Skeletal muscle satellite cell (primary cell): ENCODE measurements around the gene POPDC2.

ENCODE experiments used
- H3K27me3 ChIP-seq: 2 replicates; pipeline ENCODE4 v1.7.0; 2013; ENCODE audit warnings: low read length; ENCODE audit not compliant: control insufficient read depth, insufficient read depth
- H3K36me3 ChIP-seq: 2 replicates; pipeline ENCODE4 v1.7.0; 2013; ENCODE audit warnings: mild to moderate bottlenecking, control low read depth, low read length; ENCODE audit not compliant: insufficient read depth
- H3K4me1 ChIP-seq: 2 replicates; pipeline ENCODE4 v1.7.0; 2013; ENCODE audit warnings: low read length; ENCODE audit not compliant: control insufficient read depth, insufficient read depth
- H3K4me2 ChIP-seq: 2 replicates; pipeline ENCODE4 v1.7.0; 2013; ENCODE audit warnings: mild to moderate bottlenecking, low read length
- H3K4me3 ChIP-seq: 2 replicates; pipeline ENCODE4 v1.7.0; 2013; ENCODE audit warnings: low read length
- H3K9ac ChIP-seq: 2 replicates; pipeline ENCODE4 v1.7.0; 2013; ENCODE audit warnings: mild to moderate bottlenecking, low read depth, low read length, moderate library complexity
- H3K9me3 ChIP-seq: replicated peaks from 2 replicates; pipeline ENCODE4 v1.7.0; 2013; ENCODE audit warnings: mild to moderate bottlenecking, control low read depth, low read length

Gene POPDC2

GRCh38 chr3:119636249-119636648, 24.1 kb downstream of the POPDC2 start:
- no peaks in the 10 kb centered on the region for H3K36me3 ChIP-seq
- peaks cover 31% of the 10 kb centered on the region for H3K4me1 ChIP-seq
- H3K9me3 ChIP-seq, result no peaks in the 10 kb centered on the region
- H3K27me3 ChIP-seq, result no peaks in the 10 kb centered on the region
- no peak overlapping the region for H3K4me3 ChIP-seq
- H3K9ac ChIP-seq, result no peak overlapping the region
- H3K4me2 ChIP-seq, result peak overlapping the region; percentile 23

GRCh38 chr3:119635719-119636118, 24.7 kb downstream of the POPDC2 start:
- H3K4me3 ChIP-seq, result no peak overlapping the region
- no peaks in the 10 kb centered on the region for H3K36me3 ChIP-seq

GRCh38 chr3:119632829-119633228, 27.6 kb downstream of the POPDC2 start:
- Histone ChIP-seq H3K4me3 (no peak overlapping the region), H3K4me1 (peaks cover 45% of the 10 kb centered on the region), H3K27me3 (no peaks in the 10 kb centered on the region), H3K36me3 (no peaks in the 10 kb centered on the region), H3K9me3 (no peaks in the 10 kb centered on the region), H3K9ac (no peak overlapping the region), H3K4me2 (no peak overlapping the region)

More at GRCh38 chr3:119635719-119636118, 24.7 kb downstream of the POPDC2 start:
- no peak overlapping the region for H3K9ac ChIP-seq
- no peaks in the 10 kb centered on the region for H3K9me3 ChIP-seq
- H3K4me1 ChIP-seq, result peaks cover 33% of the 10 kb centered on the region
- H3K4me2 ChIP-seq, result no peak overlapping the region
- H3K27me3 ChIP-seq, result no peaks in the 10 kb centered on the region

GRCh38 chr3:119632216-119632615, 28.2 kb downstream of the POPDC2 start:
- no peak overlapping the region for H3K9ac ChIP-seq
- H3K4me3 ChIP-seq, result no peak overlapping the region
- H3K4me2 ChIP-seq, result no peak overlapping the region
- H3K9me3 ChIP-seq, result no peaks in the 10 kb centered on the region
- no peaks in the 10 kb centered on the region for H3K36me3 ChIP-seq
- no peaks in the 10 kb centered on the region for H3K27me3 ChIP-seq
- H3K4me1 ChIP-seq, result peaks cover 46% of the 10 kb centered on the region

GRCh38 chr3:119631516-119631915, 28.9 kb downstream of the POPDC2 start:
- no peaks in the 10 kb centered on the region for H3K9me3 ChIP-seq
- no peak overlapping the region for H3K4me3 ChIP-seq
- no peaks in the 10 kb centered on the region for H3K27me3 ChIP-seq
- H3K36me3 ChIP-seq, result no peaks in the 10 kb centered on the region
- peaks cover 43% of the 10 kb centered on the region for H3K4me1 ChIP-seq
- no peak overlapping the region for H3K9ac ChIP-seq
- no peak overlapping the region for H3K4me2 ChIP-seq

- Histone ChIP-seq H3K9me3 (no peaks in the 10 kb centered on the region), H3K4me1 (peaks cover 37% of the 10 kb centered on the region), H3K36me3 (no peaks in the 10 kb centered on the region), H3K27me3 (no peaks in the 10 kb centered on the region), H3K4me3 (no peak overlapping the region), H3K9ac (peak overlapping the region; percentile 26), H3K4me2 (no peak overlapping the region)
These were observed 29.5 kb downstream of the POPDC2 start for GRCh38 chr3:119630880-119631329.

GRCh38 chr3:119630128-119630879, 30.1 kb downstream of the POPDC2 start:
- no peaks in the 10 kb centered on the region for H3K27me3 ChIP-seq
- no peak overlapping the region for H3K4me2 ChIP-seq
- no peak overlapping the region for H3K4me3 ChIP-seq
- peak overlapping the region; percentile 26 for H3K9ac ChIP-seq
- H3K4me1 ChIP-seq, result peaks cover 36% of the 10 kb centered on the region
- no peaks in the 10 kb centered on the region for H3K36me3 ChIP-seq
- no peaks in the 10 kb centered on the region for H3K9me3 ChIP-seq

GRCh38 chr3:119628816-119629445, 31.5 kb downstream of the POPDC2 start:
- H3K4me3 ChIP-seq, result no peak overlapping the region
- H3K4me2 ChIP-seq, result no peak overlapping the region
- H3K27me3 ChIP-seq, result no peaks in the 10 kb centered on the region
- H3K9me3 ChIP-seq, result no peaks in the 10 kb centered on the region
- H3K4me1 ChIP-seq, result peaks cover 36% of the 10 kb centered on the region
- H3K36me3 ChIP-seq, result no peaks in the 10 kb centered on the region
- H3K9ac ChIP-seq, result peak overlapping the region; percentile 46

- no peaks in the 10 kb centered on the region for H3K27me3 ChIP-seq
- no peak overlapping the region for H3K4me3 ChIP-seq
- H3K9ac ChIP-seq, result peak overlapping the region; percentile 23
- H3K4me2 ChIP-seq, result no peak overlapping the region
- H3K36me3 ChIP-seq, result no peaks in the 10 kb centered on the region
- no peaks in the 10 kb centered on the region for H3K9me3 ChIP-seq
- peaks cover 36% of the 10 kb centered on the region for H3K4me1 ChIP-seq
These were observed 32.0 kb downstream of the POPDC2 start for GRCh38 chr3:119628390-119628789.

- Histone ChIP-seq H3K4me1 (peaks cover 36% of the 10 kb centered on the region), H3K9ac (no peak overlapping the region), H3K36me3 (no peaks in the 10 kb centered on the region), H3K27me3 (no peaks in the 10 kb centered on the region), H3K4me3 (no peak overlapping the region), H3K9me3 (no peaks in the 10 kb centered on the region), H3K4me2 (no peak overlapping the region)
These were observed 32.9 kb downstream of the POPDC2 start for GRCh38 chr3:119627461-119627860.

GRCh38 chr3:119626196-119626595, 34.2 kb downstream of the POPDC2 start:
- no peak overlapping the region for H3K4me2 ChIP-seq
- H3K27me3 ChIP-seq, result no peaks in the 10 kb centered on the region
- H3K4me1 ChIP-seq, result peaks cover 37% of the 10 kb centered on the region
- H3K9ac ChIP-seq, result no peak overlapping the region
- H3K9me3 ChIP-seq, result no peaks in the 10 kb centered on the region
- H3K36me3 ChIP-seq, result no peaks in the 10 kb centered on the region
- H3K4me3 ChIP-seq, result no peak overlapping the region
